Glutamatergic neuron (in vitro differentiated cells): Measurements from ENCODE around the gene SOX12. TPM values are rescaled to one million over a fixed set of nuclear protein-coding genes. Genes with fewer than 3 reads are reported as not detected.

Source experiments
- DNase-seq: peaks from one replicate; pipeline ENCODE4 v3.0.0; 2022
- H3K27ac Mint-ChIP-seq: one replicate; pipeline ENCODE4 v1.8.0; 2020; ENCODE audit warnings: mild to moderate bottlenecking, mixed read lengths, inconsistent platforms; ENCODE audit not compliant: unreplicated experiment
- H3K27me3 Mint-ChIP-seq: one replicate; pipeline ENCODE4 v1.8.0; 2020; ENCODE audit warnings: mild to moderate bottlenecking, moderate library complexity, mixed read lengths, inconsistent platforms; ENCODE audit not compliant: unreplicated experiment
- H3K36me3 Mint-ChIP-seq: one replicate; pipeline ENCODE4 v1.8.0; 2020; ENCODE audit warnings: mild to moderate bottlenecking, mixed read lengths, inconsistent platforms; ENCODE audit not compliant: unreplicated experiment
- H3K4me1 Mint-ChIP-seq: one replicate; pipeline ENCODE4 v1.8.0; 2020; ENCODE audit warnings: mild to moderate bottlenecking, low read depth, mixed read lengths, inconsistent platforms; ENCODE audit not compliant: unreplicated experiment
- H3K4me3 Mint-ChIP-seq: one replicate; pipeline ENCODE4 v1.8.0; 2020; ENCODE audit warnings: mild to moderate bottlenecking, mixed read lengths, inconsistent platforms; ENCODE audit not compliant: unreplicated experiment
- H3K9me3 Mint-ChIP-seq: one replicate; pipeline ENCODE4 v1.8.0; 2020; ENCODE audit warnings: mild to moderate bottlenecking, moderate library complexity, mixed read lengths, inconsistent platforms; ENCODE audit not compliant: unreplicated experiment
- CTCF ChIP-seq: fragments of 200-600 bp; sonication (generic); IDR thresholded peaks from one replicate; pipeline ENCODE4 v1.5.0; 2021; ENCODE audit not compliant: partially characterized antibody, unreplicated experiment
- long read RNA-seq: library from polyadenylated mRNA; unstranded; transcript quantifications from one replicate; pipeline ENCODE4 v2.0.0, GENCODE V29; 2020; ENCODE audit not compliant: unreplicated experiment
- total RNA-seq: library from RNA; stranded (reverse); fragmentation: NEBNext Ultra II Directional; extraction: Animal tissue kit (Norgen Biotek cat#: 25700); gene quantifications from one replicate; pipeline ENCODE4 v1.2.1, GENCODE V29; 2021; ENCODE audit not compliant: unreplicated experiment

Gene SOX12
- 67.0 TPM for total RNA-seq
- long read RNA-seq, full-length matches to known transcripts, result 2 of 2 reads
- long read RNA-seq, partial matches to known transcripts, result 0 of 2 reads
- long read RNA-seq, other reads (novel, unspliced or antisense), result 0 of 2 reads

GRCh38 chr20:325045-325888 is at the start of gene SOX12:
TSS of gene SOX12 (plus strand) at chr20:325552. CDS start at chr20:325925, 373 bp downstream.
- H3K27ac Mint-ChIP-seq, result peak within 1 kb of the TSS; percentile 97
- peaks cover 18% of the 10 kb centered on the region for H3K27me3 Mint-ChIP-seq
- H3K4me1 Mint-ChIP-seq, result peaks cover 17% of the 10 kb centered on the region
- H3K4me3 Mint-ChIP-seq, result peak within 1 kb of the TSS; percentile 95
- H3K36me3 Mint-ChIP-seq, result peaks cover 9% of the 10 kb centered on the region
- H3K9me3 Mint-ChIP-seq, result peaks cover 29% of the 10 kb centered on the region
- DNase-seq, result peak; percentile 100
- no peak for TF ChIP-seq CTCF

- Mint-ChIP-seq H3K4me1 (no peaks in the 10 kb centered on the region), H3K27ac (no peak overlapping the region), H3K4me3 (no peak overlapping the region), H3K36me3 (peaks cover 12% of the 10 kb centered on the region), H3K27me3 (peaks cover 6% of the 10 kb centered on the region), H3K9me3 (peaks cover 4% of the 10 kb centered on the region)
- no peak for TF ChIP-seq CTCF
- no peak for DNase-seq
Measured at GRCh38 chr20:275791-276190, 49.6 kb upstream of the SOX12 start.

GRCh38 chr20:276620-277495 is 48.5 kb upstream of the SOX12 start:
- Mint-ChIP-seq H3K27me3 (peaks cover 6% of the 10 kb centered on the region), H3K36me3 (peaks cover 16% of the 10 kb centered on the region), H3K4me3 (no peak overlapping the region), H3K4me1 (no peaks in the 10 kb centered on the region), H3K27ac (no peak overlapping the region), H3K9me3 (peaks cover 4% of the 10 kb centered on the region)
- no peak for TF ChIP-seq CTCF
- no peak for DNase-seq

GRCh38 chr20:277496-277781 is 47.9 kb upstream of the SOX12 start:
- DNase-seq, result no peak
- Mint-ChIP-seq H3K36me3 (peaks cover 21% of the 10 kb centered on the region), H3K27me3 (peaks cover 2% of the 10 kb centered on the region), H3K4me3 (no peak overlapping the region), H3K9me3 (peaks cover 4% of the 10 kb centered on the region), H3K4me1 (no peaks in the 10 kb centered on the region), H3K27ac (no peak overlapping the region)
- TF ChIP-seq CTCF, result no peak

GRCh38 chr20:278181-278580 is 47.2 kb upstream of the SOX12 start:
- Mint-ChIP-seq H3K9me3 (peaks cover 4% of the 10 kb centered on the region), H3K4me3 (no peak overlapping the region), H3K36me3 (peaks cover 21% of the 10 kb centered on the region), H3K27me3 (no peaks in the 10 kb centered on the region), H3K4me1 (no peaks in the 10 kb centered on the region), H3K27ac (no peak overlapping the region)
- no peak for TF ChIP-seq CTCF
- no peak for DNase-seq
